Measurements from ENCODE around the gene EXOSC5.
"Not testable (repeated sequence)": the region's sequence is repeated elsewhere in the genome, so short reads cannot be mapped to it uniquely, and the experiment has no call there.

Gene EXOSC5

GRCh38 chr19:41366089-41366488 lies 31.1 kb downstream of the EXOSC5 start:
- no peak for DNase-seq (ENCODE audit: low read depth in 2 of 2)

GRCh38 chr19:41364524-41365391 lies 32.4 kb downstream of the EXOSC5 start:
- no peak for DNase-seq (ENCODE audit: low read depth in 2 of 2)

GRCh38 chr19:41363753-41364523 lies 33.2 kb downstream of the EXOSC5 start, which contains the start of gene B9D2:
Gene B9D2, minus strand, starts transcription at chr19:41364149. Its CDS starts 630 bp downstream, at chr19:41363519.
- DNase-seq (ENCODE audit: low read depth in 2 of 2): peak; percentile 94 to 96

GRCh38 chr19:41363371-41363752 lies 33.8 kb downstream of the EXOSC5 start:
- DNase-seq (ENCODE audit: low read depth in 2 of 2): no peak

GRCh38 chr19:41362143-41362847 lies 34.9 kb downstream of the EXOSC5 start:
- no peak for DNase-seq (ENCODE audit: low read depth in 2 of 2)

DNA sequence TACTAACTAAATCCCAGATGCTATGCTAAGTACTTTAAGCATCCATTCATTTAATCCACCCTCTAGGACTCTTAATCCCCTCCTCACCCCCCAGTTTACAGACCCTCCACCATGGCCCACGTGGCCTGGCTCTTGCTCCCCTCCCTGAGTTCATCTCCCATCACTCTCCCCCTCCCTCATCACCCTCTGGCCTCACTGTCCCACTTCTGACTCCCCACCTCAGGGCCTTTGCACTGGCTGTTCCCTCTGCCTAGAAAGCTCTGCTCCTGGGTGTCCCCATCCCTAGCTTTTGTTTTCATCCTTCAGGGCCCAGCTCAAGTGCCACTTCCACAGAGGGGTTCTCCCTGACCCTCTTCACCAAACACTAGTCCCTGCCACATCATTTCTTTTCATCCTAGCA lies 37.4 kb downstream of the EXOSC5 start:
- DNase-seq (ENCODE audit: low read depth in 2 of 2): no peak

DNA sequence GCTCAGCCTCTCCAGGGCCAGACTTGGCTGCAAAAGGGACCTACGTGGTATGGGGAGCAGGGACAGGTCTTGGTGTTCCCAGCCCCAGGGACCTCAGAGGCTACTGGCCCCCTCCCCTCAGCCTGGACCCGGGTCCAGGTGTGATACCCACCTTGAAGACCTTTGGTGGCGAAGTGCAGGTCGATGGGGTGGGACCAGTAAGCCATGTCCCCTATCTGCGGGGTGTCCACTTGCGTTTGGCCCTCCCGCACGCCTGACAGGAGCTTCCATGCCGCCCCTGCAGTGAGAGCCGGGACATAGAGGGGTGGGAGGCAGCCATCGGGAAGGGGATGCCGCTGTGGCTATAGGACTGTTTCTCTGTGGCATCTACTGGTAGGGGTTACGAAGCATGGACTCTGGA lies 39.4 kb downstream of the EXOSC5 start:
- DNase-seq (ENCODE audit: low read depth in 2 of 2): no peak

GRCh38 chr19:41356984-41357739 lies 40.0 kb downstream of the EXOSC5 start:
- no peak for DNase-seq (ENCODE audit: low read depth in 2 of 2)

DNA sequence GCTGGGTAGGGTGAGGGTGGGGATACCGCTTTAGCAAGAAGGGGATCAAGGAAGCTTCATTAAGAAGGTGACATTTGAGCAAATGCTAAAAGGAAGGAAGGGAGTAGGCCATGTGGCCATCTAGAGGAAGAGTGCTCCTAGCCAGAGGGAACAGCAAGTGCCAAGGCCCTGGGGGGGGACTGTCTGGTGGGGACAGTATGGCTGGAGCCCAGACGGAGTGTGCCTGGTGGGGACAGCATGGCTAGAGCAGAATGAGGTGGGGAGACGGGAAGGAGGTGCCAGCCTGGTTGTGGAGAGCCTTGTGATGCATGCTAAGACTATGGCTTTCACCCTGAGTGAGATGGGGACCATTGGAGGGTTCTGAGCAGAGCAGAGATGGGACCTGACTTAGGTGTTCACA lies 41.4 kb downstream of the EXOSC5 start:
- DNase-seq (ENCODE audit: low read depth in 2 of 2): no peak

DNA sequence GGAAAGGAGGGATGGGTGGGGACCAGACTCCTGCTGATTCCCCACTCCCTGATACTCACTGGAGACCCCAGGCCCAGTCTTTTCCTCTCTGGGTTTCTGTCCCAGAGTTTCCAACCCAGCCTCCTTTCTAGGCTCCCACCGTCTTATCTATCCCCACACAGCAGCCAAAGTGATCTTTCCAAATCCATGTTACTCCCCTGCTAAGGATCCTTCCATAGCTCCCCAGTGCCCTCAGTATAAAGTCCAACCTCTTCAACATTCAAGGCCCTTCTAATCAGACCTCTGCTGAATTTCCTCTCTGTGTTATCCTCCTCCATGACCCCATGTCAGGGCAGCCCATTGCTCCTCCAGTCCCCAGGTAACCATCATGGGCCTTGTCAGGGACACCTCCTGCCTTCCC lies 42.1 kb downstream of the EXOSC5 start:
- no peak for DNase-seq (ENCODE audit: low read depth in 2 of 2)

GRCh38 chr19:41354343-41354953 lies 42.7 kb downstream of the EXOSC5 start:
- DNase-seq (ENCODE audit: low read depth in 2 of 2): no peak

DNA sequence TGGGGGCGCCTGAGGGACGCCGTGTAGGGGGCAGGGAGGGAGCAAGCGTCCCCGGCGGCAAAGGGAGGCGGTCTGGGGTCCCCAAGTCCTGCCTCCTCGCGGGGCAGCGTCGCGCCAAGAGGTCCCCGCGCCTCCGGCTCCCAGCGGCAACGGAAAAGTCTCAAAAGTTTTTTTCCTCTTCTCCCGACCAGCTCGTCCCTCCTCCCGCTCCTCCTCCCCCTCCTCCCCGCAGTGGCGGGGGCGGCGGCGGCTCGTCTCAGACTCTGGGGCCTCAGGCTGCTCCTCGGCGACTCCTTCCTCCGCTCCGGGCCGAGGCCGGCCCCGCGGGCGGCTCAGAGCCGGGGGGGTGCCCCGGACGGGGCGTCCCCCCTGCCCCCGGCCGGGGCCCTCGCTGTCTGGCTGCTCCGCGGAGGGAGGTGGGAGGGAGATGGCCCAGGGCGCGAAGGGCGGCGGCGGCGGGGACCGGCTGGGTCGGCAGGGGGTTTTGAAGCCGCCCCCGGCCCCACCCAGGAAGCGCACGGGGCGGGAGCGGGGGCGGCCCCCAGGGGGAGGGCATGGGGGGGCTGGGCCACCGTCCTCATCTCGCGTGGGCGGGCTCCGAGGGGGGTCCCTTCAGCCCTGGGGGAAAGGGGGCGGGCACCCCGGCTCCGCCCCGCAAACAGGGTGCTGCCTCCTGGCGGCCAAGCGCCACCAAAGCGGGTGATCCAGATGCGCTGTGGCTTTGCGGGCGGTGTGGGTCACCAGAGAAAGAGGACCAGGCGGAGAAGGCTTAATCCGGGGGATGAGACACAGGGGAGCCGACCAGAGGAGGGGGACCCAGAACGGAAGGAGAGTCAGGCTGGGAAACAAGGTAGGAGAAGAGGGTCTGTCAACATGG lies 43.5 kb downstream of the EXOSC5 start, which contains the start of gene TGFB1:
Gene TGFB1 (minus strand): TSS at position 457 of the 877 bp plus-strand sequence. CDS start 878 bp downstream, outside the sequence.
- peak; percentile 87 to 93 for DNase-seq (ENCODE audit: low read depth in 2 of 2)

DNA sequence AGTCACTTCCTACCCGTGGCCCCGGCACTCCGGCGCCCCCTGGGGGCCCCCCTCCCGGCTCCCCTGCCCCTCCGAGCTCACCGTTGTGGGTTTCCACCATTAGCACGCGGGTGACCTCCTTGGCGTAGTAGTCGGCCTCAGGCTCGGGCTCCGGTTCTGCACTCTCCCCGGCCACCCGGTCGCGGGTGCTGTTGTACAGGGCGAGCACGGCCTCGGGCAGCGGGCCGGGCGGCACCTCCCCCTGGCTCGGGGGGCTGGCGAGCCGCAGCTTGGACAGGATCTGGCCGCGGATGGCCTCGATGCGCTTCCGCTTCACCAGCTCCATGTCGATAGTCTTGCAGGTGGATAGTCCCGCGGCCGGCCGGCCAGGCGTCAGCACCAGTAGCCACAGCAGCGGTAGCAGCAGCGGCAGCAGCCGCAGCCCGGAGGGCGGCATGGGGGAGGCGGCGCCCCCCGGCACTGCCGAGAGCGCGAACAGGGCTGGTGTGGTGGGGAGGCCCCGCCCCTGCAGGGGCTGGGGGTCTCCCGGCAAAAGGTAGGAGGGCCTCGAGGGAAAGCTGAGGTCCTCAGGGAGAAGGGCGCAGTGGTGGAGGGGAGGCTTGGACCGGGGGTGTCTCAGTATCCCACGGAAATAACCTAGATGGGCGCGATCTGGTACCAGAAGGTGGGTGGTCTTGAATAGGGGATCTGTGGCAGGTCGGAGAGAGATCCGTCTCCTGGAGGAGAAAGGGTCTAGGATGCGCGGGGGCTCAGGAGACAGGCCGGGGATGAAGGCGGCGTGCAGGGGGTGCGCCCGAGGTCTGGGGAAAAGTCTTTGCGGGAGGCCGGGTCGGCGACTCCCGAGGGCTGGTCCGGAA lies 44.3 kb downstream of the EXOSC5 start:
- peak; percentile 56 to 69 for DNase-seq (ENCODE audit: low read depth in 2 of 2)

- no peak for DNase-seq (ENCODE audit: low read depth in 2 of 2)
These were observed 44.9 kb downstream of the EXOSC5 start for GRCh38 chr19:41352279-41352608.

- DNase-seq (ENCODE audit: low read depth in 2 of 2): peak; percentile 59 to 65
These were observed 45.6 kb downstream of the EXOSC5 start for GRCh38 chr19:41351339-41352245.

GRCh38 chr19:41350735-41351338 lies 46.3 kb downstream of the EXOSC5 start:
- DNase-seq (ENCODE audit: low read depth in 2 of 2): no peak

- DNase-seq (ENCODE audit: low read depth in 2 of 2): not testable (repeated sequence)
These were observed 50.2 kb downstream of the EXOSC5 start for GRCh38 chr19:41346916-41347315.

DNA sequence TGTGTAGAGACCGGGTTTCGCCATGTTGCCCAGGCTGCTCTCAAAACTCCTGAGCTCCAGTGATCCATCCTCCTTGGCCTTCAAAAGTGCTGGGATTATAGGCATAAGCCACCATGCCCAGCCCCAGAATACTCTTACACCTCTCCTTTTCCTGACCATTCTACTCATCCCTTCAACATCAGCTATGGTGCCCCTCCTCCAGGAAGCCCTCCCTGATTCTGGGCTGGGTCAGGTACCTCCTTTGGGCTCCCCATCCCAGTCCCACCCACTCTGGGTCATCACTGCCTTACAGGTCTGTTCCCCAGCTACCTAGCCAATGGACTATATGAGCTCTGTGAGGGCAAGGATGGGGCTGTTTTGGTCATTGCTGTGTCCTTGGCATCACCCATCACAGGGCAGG lies 53.0 kb downstream of the EXOSC5 start:
- DNase-seq (ENCODE audit: low read depth in 2 of 2): no peak
